SK-N-SH (cell line): ENCODE results near the gene PCDH18. TPM values are rescaled to one million over a fixed set of nuclear protein-coding genes. Genes with fewer than 3 reads are reported as not detected.
"Not testable (repeated sequence)": the region's sequence is repeated elsewhere in the genome, so short reads cannot be mapped to it uniquely, and the experiment has no call there.

Experiments used
- CTCF ChIA-PET: fragments of 300-600, 350-600 bp; formaldehyde crosslinking; extraction: SDS; loops from one replicate; lab custom pipeline; 2021; lab: Yijun Ruan, JAX
- POLR2A ChIA-PET: fragments of 350-600 bp; sonication (Branson Sonifier 250); formaldehyde crosslinking; extraction: SDS; loops from one replicate; lab custom pipeline; 2020; ENCODE audit warnings: antibody characterized with exemption, inconsistent platforms; lab: Yijun Ruan, JAX
- DNase-seq: peaks from one replicate; pipeline ENCODE4 v3.0.0; 2012
- H2AFZ ChIP-seq: fragments of 200-600 bp; sonication (generic); 2 replicates; pipeline ENCODE4 v1.8.1; 2016; ENCODE audit warnings: antibody characterized with exemption, mild to moderate bottlenecking, low read depth
- H3F3A ChIP-seq: fragments of 200-600 bp; sonication (generic); replicated peaks from 2 replicates; pipeline ENCODE3; 2016; ENCODE audit warnings: antibody characterized with exemption, mild to moderate bottlenecking; ENCODE audit not compliant: insufficient read depth
- H3K27ac ChIP-seq, 2 experiments: fragments of 200-500 bp in 1 of 2; fragments of 200-600 bp in 1 of 2; sonication (Bioruptor generic) in 1 of 2; sonication (generic), shearing (Covaris generic) in 1 of 2; 2 replicates each; pipeline versions ENCODE4 v1.5.1 to v1.6.1; 2014 to 2016; ENCODE audit warnings: low read depth in 2 of 2, inconsistent platforms in 1 of 2, low read length in 1 of 2, mild to moderate bottlenecking in 1 of 2, mixed read lengths in 1 of 2
- H3K27me3 ChIP-seq: fragments of 200-600 bp; sonication (generic), shearing (Covaris generic); 2 replicates; pipeline ENCODE4 v1.6.1; 2016; ENCODE audit warnings: mixed run types; ENCODE audit not compliant: insufficient read depth
- H3K36me3 ChIP-seq, 2 experiments: fragments of 200-500 bp in 1 of 2; fragments of 200-600 bp in 1 of 2; sonication (Bioruptor generic) in 1 of 2; sonication (generic) in 1 of 2; replicated peaks in 1 of 2; 2 replicates each; pipeline versions ENCODE3 to v1.5.1; 2014 to 2016; ENCODE audit warnings: low read length in 1 of 2, mild to moderate bottlenecking in 1 of 2; ENCODE audit not compliant: insufficient read depth in 2 of 2, control insufficient read depth in 1 of 2
- H3K4me1 ChIP-seq, 2 experiments: fragments of 200-500 bp in 1 of 2; fragments of 200-600 bp in 1 of 2; sonication (Bioruptor generic) in 1 of 2; sonication (generic), shearing (Covaris generic) in 1 of 2; 2 replicates each; pipeline versions ENCODE4 v1.5.1 to v1.6.1; 2014 to 2016; ENCODE audit warnings: low read depth in 1 of 2, low read length in 1 of 2, mixed run types in 1 of 2; ENCODE audit not compliant: insufficient read depth in 2 of 2, control insufficient read depth in 1 of 2
- H3K4me2 ChIP-seq: fragments of 200-600 bp; sonication (generic), shearing (Covaris generic); 2 replicates; pipeline ENCODE4 v1.6.1; 2017; ENCODE audit warnings: mixed run types
- H3K4me3 ChIP-seq, 2 experiments: fragments of 200-500 bp in 1 of 2; fragments of 200-600 bp in 1 of 2; sonication (Bioruptor generic) in 1 of 2; sonication (generic), shearing (Covaris generic) in 1 of 2; 2 replicates each; pipeline versions ENCODE4 v1.5.1 to v1.8.1; 2014 to 2016; ENCODE audit warnings: low read depth in 2 of 2, inconsistent platforms in 1 of 2, low read length in 1 of 2, mild to moderate bottlenecking in 1 of 2, mixed read lengths in 1 of 2, moderate library complexity in 1 of 2
- H3K79me2 ChIP-seq: fragments of 200-600 bp; sonication (generic); 2 replicates; pipeline ENCODE4 v1.8.1; 2017; ENCODE audit warnings: mild to moderate bottlenecking; ENCODE audit not compliant: insufficient read depth
- H3K9ac ChIP-seq: fragments of 200-600 bp; sonication (generic); 2 replicates; pipeline ENCODE4 v1.6.1; 2017; ENCODE audit warnings: mixed run types
- H3K9me2 ChIP-seq: fragments of 200-600 bp; sonication (generic); 2 replicates; pipeline ENCODE4 v1.6.1; 2017; ENCODE audit warnings: mixed run types
- H3K9me3 ChIP-seq: fragments of 200-600 bp; sonication (generic); 2 replicates; pipeline ENCODE4 v1.6.1; 2017; ENCODE audit warnings: mixed run types, mild to moderate bottlenecking, moderate library complexity
- H4K20me1 ChIP-seq: fragments of 200-600 bp; sonication (generic); 2 replicates; pipeline ENCODE4 v1.6.1; 2017; ENCODE audit warnings: mild to moderate bottlenecking, mixed run types; ENCODE audit not compliant: insufficient read depth
- ELF1 ChIP-seq: IDR thresholded peaks from 2 replicates; pipeline ENCODE4 v1.4.0; 2012
- FOSL2 ChIP-seq: IDR thresholded peaks from 2 replicates; pipeline ENCODE4 v1.4.0; 2012; ENCODE audit warnings: low read depth, mild to moderate bottlenecking, moderate library complexity, borderline replicate concordance
- FOXJ3 ChIP-seq: sonication (generic); formaldehyde crosslinking; IDR thresholded peaks from 2 replicates; pipeline ENCODE4 v1.5.1; 2020; ENCODE audit warnings: mild to moderate bottlenecking, missing genetic modification reagents
- JUND ChIP-seq: IDR thresholded peaks from 2 replicates; pipeline ENCODE4 v1.4.0; 2012
- MEF2A ChIP-seq: IDR thresholded peaks from 2 replicates; pipeline ENCODE4 v1.4.0; 2012; ENCODE audit warnings: low read depth, borderline replicate concordance
- MXI1 ChIP-seq: IDR thresholded peaks from 2 replicates; pipeline ENCODE4 v1.6.1; 2012; ENCODE audit warnings: mild to moderate bottlenecking, low read depth, low read length, improper control_type of control experiment
- NFIC ChIP-seq: IDR thresholded peaks from 2 replicates; pipeline ENCODE4 v1.4.0; 2012; ENCODE audit warnings: borderline replicate concordance
- PBX3 ChIP-seq: IDR thresholded peaks from 2 replicates; pipeline ENCODE4; 2012
- RAD21 ChIP-seq: IDR thresholded peaks from 2 replicates; pipeline ENCODE4 v1.6.1; 2012; ENCODE audit warnings: mild to moderate bottlenecking, low read length
- RFX5 ChIP-seq: IDR thresholded peaks from 2 replicates; pipeline ENCODE4 v1.6.1; 2012; ENCODE audit warnings: mild to moderate bottlenecking, improper control_type of control experiment, low read length
- SIN3A ChIP-seq: IDR thresholded peaks from 2 replicates; pipeline ENCODE4 v1.6.1; 2012; ENCODE audit warnings: low read depth, mild to moderate bottlenecking, low read length, moderate library complexity, borderline replicate concordance
- TCF12 ChIP-seq: IDR thresholded peaks from 2 replicates; pipeline ENCODE4 v1.4.0; 2012
- USF1 ChIP-seq: IDR thresholded peaks from 2 replicates; pipeline ENCODE4 v1.4.0; 2012; ENCODE audit warnings: low read depth, borderline replicate concordance
- YY1 ChIP-seq: IDR thresholded peaks from 2 replicates; pipeline ENCODE4 v1.4.0; 2012; ENCODE audit warnings: low read depth, mild to moderate bottlenecking
- WGBS: methylation state at CpG from one replicate; pipeline ENCODE4 v1.1.6; 2017; ENCODE audit warnings: low lambda C conversion rate; 5-methylcytosine and 5-hydroxymethylcytosine counted together
- polyA plus RNA-seq, 3 experiments: library from polyadenylated mRNA; depleted of rRNA; stranded (reverse); fragments of >200 nt; gene quantifications; 2 replicates each; pipeline ENCODE4 v1.2.3, GENCODE V29; 2012
- TF ChIP-seq, protein P1 (sequence below): fragments of 150-350 bp; IDR thresholded peaks from 2 replicates; pipeline ENCODE4 v1.6.1; 2016; ENCODE audit warnings: mild to moderate bottlenecking, low read depth, low read length
- TF ChIP-seq, protein P2 (sequence below): fragments of 150-350 bp; IDR thresholded peaks from 2 replicates; pipeline ENCODE4 v1.6.1; 2017; ENCODE audit warnings: antibody characterized with exemption, low read length, low read depth, borderline replicate concordance

PCDH18 gene
- polyA plus RNA-seq, 1 of the 3 experiments (the other 2 are of a cell fraction): 25.0 TPM

GRCh38 chr4:137540356-137540755, 8.1 kb upstream of the PCDH18 start:
- Histone ChIP-seq H2AFZ (no peak overlapping the region), H3K9ac (no peak overlapping the region), H4K20me1 (no peaks in the 10 kb centered on the region), H3K79me2 (no peaks in the 10 kb centered on the region), H3K36me3 (no peaks in the 10 kb centered on the region), H3F3A (peaks cover 8% of the 10 kb centered on the region), H3K4me1 (peaks cover 0 to 3% of the 10 kb centered on the region in 2 experiments; a peak in 1 of 4 replicates), H3K9me3 (no peaks in the 10 kb centered on the region), H3K27me3 (no peaks in the 10 kb centered on the region), H3K9me2 (no peaks in the 10 kb centered on the region), H3K4me3 (no peak overlapping the region), H3K27ac (no peak overlapping the region), H3K4me2 (no peak overlapping the region)
- no peak for TF ChIP-seq ELF1
- TF ChIP-seq YY1: no peak
- peak; percentile 31; the same call in 1 of the 2 replicates for TF ChIP-seq USF1
- TF ChIP-seq SIN3A: no peak
- DNase-seq: no peak
- ChIA-PET POLR2A (no interaction called here), CTCF (interaction anchor here (1.2 to 2.3 kb wide), 2 partner anchors 8 to 22 kb away, joined by 4 to 5 read pairs; partner anchors contain the start of gene PCDH18)

DNA sequence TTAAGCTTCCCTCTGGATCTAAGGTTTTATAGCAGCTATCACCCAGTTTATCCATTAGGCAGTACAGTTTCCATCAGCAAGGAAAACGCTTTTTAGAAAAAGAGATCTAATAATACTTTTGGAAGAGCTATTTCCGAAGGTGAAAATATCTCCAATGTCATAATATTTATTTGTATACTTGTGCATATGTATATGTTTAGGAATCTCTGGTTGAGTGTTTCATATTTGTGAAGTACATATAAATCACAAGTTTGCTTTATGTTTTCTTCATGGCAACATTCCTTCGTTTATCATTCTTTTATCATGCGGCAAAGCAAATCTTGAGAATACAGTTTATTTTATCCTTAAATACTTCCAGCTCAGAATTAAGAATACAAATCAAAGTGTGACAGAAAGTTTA, 6.2 kb upstream of the PCDH18 start:
- Histone ChIP-seq H3K79me2 (no peaks in the 10 kb centered on the region), H3K9me3 (no peaks in the 10 kb centered on the region), H3K27ac (no peak overlapping the region), H3K9ac (no peak overlapping the region), H3K27me3 (no peaks in the 10 kb centered on the region), H3K9me2 (no peaks in the 10 kb centered on the region), H3F3A (peaks cover 10% of the 10 kb centered on the region), H3K4me1 (peaks cover 1 to 11% of the 10 kb centered on the region in 2 experiments; a peak in 2 of 4 replicates), H3K36me3 (no peaks in the 10 kb centered on the region), H3K4me3 (no peak overlapping the region), H3K4me2 (no peak overlapping the region), H4K20me1 (no peaks in the 10 kb centered on the region), H2AFZ (no peak overlapping the region)
- POLR2A ChIA-PET: no interaction called here
- CTCF ChIA-PET: interaction anchor here (0.7 to 2.3 kb wide), 3 partner anchors 23 to 311 kb away, joined by 3 to 5 read pairs (median 4); no protein-coding TSS in a partner anchor
- DNase-seq: no peak
- TF ChIP-seq FOXJ3 (CRISPR knock-in tag) (no peak), RAD21 (no peak), TCF12 (no peak), MEF2A (no peak), NFIC (no peak), PBX3 (no peak), FOSL2 (no peak), RFX5 (no peak), MXI1 (no peak), JUND (no peak)
- TF ChIP-seq, protein P1, sequence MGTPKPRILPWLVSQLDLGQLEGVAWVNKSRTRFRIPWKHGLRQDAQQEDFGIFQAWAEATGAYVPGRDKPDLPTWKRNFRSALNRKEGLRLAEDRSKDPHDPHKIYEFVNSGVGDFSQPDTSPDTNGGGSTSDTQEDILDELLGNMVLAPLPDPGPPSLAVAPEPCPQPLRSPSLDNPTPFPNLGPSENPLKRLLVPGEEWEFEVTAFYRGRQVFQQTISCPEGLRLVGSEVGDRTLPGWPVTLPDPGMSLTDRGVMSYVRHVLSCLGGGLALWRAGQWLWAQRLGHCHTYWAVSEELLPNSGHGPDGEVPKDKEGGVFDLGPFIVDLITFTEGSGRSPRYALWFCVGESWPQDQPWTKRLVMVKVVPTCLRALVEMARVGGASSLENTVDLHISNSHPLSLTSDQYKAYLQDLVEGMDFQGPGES: no peak
- TF ChIP-seq, protein P2, sequence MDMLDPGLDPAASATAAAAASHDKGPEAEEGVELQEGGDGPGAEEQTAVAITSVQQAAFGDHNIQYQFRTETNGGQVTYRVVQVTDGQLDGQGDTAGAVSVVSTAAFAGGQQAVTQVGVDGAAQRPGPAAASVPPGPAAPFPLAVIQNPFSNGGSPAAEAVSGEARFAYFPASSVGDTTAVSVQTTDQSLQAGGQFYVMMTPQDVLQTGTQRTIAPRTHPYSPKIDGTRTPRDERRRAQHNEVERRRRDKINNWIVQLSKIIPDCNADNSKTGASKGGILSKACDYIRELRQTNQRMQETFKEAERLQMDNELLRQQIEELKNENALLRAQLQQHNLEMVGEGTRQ: no peak
- 91% methylated on average over 4 of the region's 4 CpGs for WGBS

- POLR2A ChIA-PET, H3K36me3 ChIP-seq, H3K27ac ChIP-seq, H3K9me3 ChIP-seq, DNase-seq, CTCF ChIA-PET, H3K4me3 ChIP-seq, H3K9me2 ChIP-seq, H3K79me2 ChIP-seq, H3K9ac ChIP-seq, H4K20me1 ChIP-seq, H2AFZ ChIP-seq, H3K27me3 ChIP-seq, H3K4me2 ChIP-seq: not testable (repeated sequence)
- H3K4me1 ChIP-seq: peaks cover 7 to 19% of the 10 kb centered on the region in 2 experiments; a peak in 2 of 4 replicates
- peaks cover 10% of the 10 kb centered on the region for H3F3A ChIP-seq
- WGBS: 87% methylated on average over 3 of the region's 3 CpGs
These were observed 5.5 kb upstream of the PCDH18 start for GRCh38 chr4:137537807-137538206.
